ENCODE data around the gene MRPL33. TPM values are rescaled to one million over a fixed set of nuclear protein-coding genes. Genes with fewer than 3 reads are reported as not detected.

Gene MRPL33
- total and polyA plus RNA-seq, 12 donors: 123 to 661 (median 253) TPM

GRCh38 chr2:27751377-27751776, 20.1 kb upstream of the MRPL33 start:
- TF ChIP-seq, protein P1, sequence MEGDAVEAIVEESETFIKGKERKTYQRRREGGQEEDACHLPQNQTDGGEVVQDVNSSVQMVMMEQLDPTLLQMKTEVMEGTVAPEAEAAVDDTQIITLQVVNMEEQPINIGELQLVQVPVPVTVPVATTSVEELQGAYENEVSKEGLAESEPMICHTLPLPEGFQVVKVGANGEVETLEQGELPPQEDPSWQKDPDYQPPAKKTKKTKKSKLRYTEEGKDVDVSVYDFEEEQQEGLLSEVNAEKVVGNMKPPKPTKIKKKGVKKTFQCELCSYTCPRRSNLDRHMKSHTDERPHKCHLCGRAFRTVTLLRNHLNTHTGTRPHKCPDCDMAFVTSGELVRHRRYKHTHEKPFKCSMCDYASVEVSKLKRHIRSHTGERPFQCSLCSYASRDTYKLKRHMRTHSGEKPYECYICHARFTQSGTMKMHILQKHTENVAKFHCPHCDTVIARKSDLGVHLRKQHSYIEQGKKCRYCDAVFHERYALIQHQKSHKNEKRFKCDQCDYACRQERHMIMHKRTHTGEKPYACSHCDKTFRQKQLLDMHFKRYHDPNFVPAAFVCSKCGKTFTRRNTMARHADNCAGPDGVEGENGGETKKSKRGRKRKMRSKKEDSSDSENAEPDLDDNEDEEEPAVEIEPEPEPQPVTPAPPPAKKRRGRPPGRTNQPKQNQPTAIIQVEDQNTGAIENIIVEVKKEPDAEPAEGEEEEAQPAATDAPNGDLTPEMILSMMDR (IDR thresholded peaks at IDR 0.05): no peak
- H3K27ac ChIP-seq: no peak overlapping the region
- ATAC-seq (no peak), DNase-seq (no peak)
- peaks cover 0 to 13% (median 0%) of the 10 kb centered on the region in 11 donors for H3K9me3 ChIP-seq
- intact Hi-C loops (cut with DNase I): loop anchor here in 5 of 10 donors (5.0 to 10.0 kb wide), 3 partner anchors 696 to 703 kb away; no protein-coding TSS in a partner anchor
- WGBS, 2 donors: 89 to 93% methylated on average over 6 of the region's 6 CpGs
- H3K4me1 ChIP-seq: peaks cover 0 to 10% (median 2%) of the 10 kb centered on the region in 9 donors
- no peak overlapping the region for H3K4me3 ChIP-seq
- no peaks in the 10 kb centered on the region for H3K27me3 ChIP-seq
- H3K36me3 ChIP-seq: no peaks in the 10 kb centered on the region

DNA sequence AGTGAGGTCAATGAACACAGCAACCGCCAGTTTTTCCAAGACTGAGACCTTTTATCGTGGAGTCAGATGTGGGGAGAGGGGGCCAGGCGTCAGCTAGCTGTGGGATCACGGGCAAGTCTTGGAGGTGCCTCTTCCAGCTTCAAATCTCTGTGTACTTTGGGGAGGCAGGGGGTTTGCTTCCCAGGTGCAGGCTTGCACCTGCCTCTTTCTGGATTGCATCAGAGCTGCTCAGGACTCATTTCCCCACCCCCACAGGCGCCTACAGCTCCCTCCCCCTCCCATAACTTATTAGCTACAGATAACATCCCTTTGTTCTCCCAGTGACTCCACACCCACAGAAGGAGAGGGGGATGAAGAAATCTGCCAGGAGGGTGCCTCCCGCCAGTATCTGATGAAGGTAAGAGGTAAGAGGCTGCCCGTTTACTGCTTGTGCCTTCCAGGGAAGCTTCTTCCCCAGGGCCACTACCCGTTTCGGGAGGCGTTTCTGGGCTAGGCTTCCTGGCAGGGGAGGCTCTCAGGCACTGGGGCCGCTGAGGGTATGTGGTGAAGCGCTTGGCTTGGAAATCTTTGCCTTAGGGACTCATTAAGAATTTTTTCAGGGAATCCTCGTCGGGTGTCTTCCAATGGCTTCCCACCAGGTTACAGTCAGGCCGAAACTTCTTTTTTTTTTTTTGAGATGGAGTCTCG, 18.8 kb upstream of the MRPL33 start:
- no peak for ATAC-seq

GRCh38 chr2:27754138-27754588, 17.4 kb upstream of the MRPL33 start:
- H3K4me1 ChIP-seq: peaks cover 0 to 22% (median 11%) of the 10 kb centered on the region in 9 donors
- peaks cover 0 to 5% (median 0%) of the 10 kb centered on the region in 11 donors for H3K9me3 ChIP-seq
- intact Hi-C loops (cut with DNase I): loop anchor here in 7 of 10 donors (2.0 to 10.0 kb wide), 4 partner anchors 693 to 701 kb away; no protein-coding TSS in a partner anchor
- H3K27ac ChIP-seq: no peak overlapping the region
- WGBS, 2 donors: 27 to 33% methylated on average over 4 of the region's 4 CpGs
- H3K4me3 ChIP-seq: no peak overlapping the region
- TF ChIP-seq, protein P1 (IDR thresholded peaks at IDR 0.05): peak; percentile 64 to 93 (median 83)
- H3K27me3 ChIP-seq: no peaks in the 10 kb centered on the region
- ATAC-seq (peak; percentile 66 to 92 (median 83)), DNase-seq (peak; percentile 78 to 82)
- H3K36me3 ChIP-seq: no peaks in the 10 kb centered on the region

More for the DNA sequence above, 18.8 kb upstream of the MRPL33 start:
- WGBS, 2 donors: 69 to 71% methylated on average over 15 to 16 of the region's 16 CpGs
- H3K36me3 ChIP-seq: no peaks in the 10 kb centered on the region
- peaks cover 0 to 13% (median 0%) of the 10 kb centered on the region in 11 donors for H3K9me3 ChIP-seq
- peak overlapping the region in 1 of 10 donors; percentile 34 for H3K4me3 ChIP-seq
- TF ChIP-seq, protein P1 (IDR thresholded peaks at IDR 0.05): no peak
- H3K4me1 ChIP-seq: peaks cover 0 to 21% (median 11%) of the 10 kb centered on the region in 9 donors
- DNase-seq: no peak
- H3K27me3 ChIP-seq: no peaks in the 10 kb centered on the region
- peak overlapping the region in 1 of 10 donors; percentile 34 for H3K27ac ChIP-seq
- intact Hi-C loops (cut with DNase I): loop anchor here in 6 of 10 donors (2.0 to 10.0 kb wide), 4 partner anchors 695 to 702 kb away; no protein-coding TSS in a partner anchor

- Histone ChIP-seq H3K4me1 (peaks cover 0 to 22% (median 11%) of the 10 kb centered on the region in 9 donors), H3K27me3 (no peaks in the 10 kb centered on the region), H3K4me3 (no peak overlapping the region), H3K36me3 (no peaks in the 10 kb centered on the region), H3K9me3 (no peaks in the 10 kb centered on the region), H3K27ac (no peak overlapping the region)
- DNase-seq: no peak
- intact Hi-C loops (cut with DNase I): loop anchor here in 7 of 10 donors (2.0 to 10.0 kb wide), 4 partner anchors 692 to 700 kb away; no protein-coding TSS in a partner anchor
- TF ChIP-seq, protein P1 (IDR thresholded peaks at IDR 0.05): no peak
- 91 to 97% methylated on average over 5 of the region's 5 CpGs for WGBS, 2 donors
- no peak for ATAC-seq
These were observed 16.7 kb upstream of the MRPL33 start for GRCh38 chr2:27754831-27755230.
